Motor neuron (in vitro differentiated cells): ENCODE measurements around the gene SEMA7A. TPM values are rescaled to one million over a fixed set of nuclear protein-coding genes. Genes with fewer than 3 reads are reported as not detected.

Source experiments
- ATAC-seq, 8 experiments: fragments of 200-7000 bp; cut with Tn5 transposase; replicated peaks in 6 of 8; 2 replicates each; pipeline ENCODE4 v1.8.0; 2021; ENCODE audit warnings: mild to moderate bottlenecking in 8 of 8, moderate library complexity in 8 of 8
- H3K27ac ChIP-seq, 2 donors: fragments of 250-450 bp; sonication (Bioruptor Pico); 2 replicates each; pipeline ENCODE4 v1.9.0; 2021; ENCODE audit warnings: antibody characterized with exemption in 2 of 2, mild to moderate bottlenecking in 2 of 2, moderate library complexity in 1 of 2
- H3K4me1 ChIP-seq, 2 donors: fragments of 250-450 bp; sonication (Bioruptor Pico); replicated peaks in 1 of 2; 2 replicates each; pipeline ENCODE4 v1.6.1; 2021; ENCODE audit warnings: antibody characterized with exemption in 2 of 2, mild to moderate bottlenecking in 2 of 2, moderate library complexity in 1 of 2
- H3K4me3 ChIP-seq, 5 donors: fragments of 250-450 bp; sonication (Bioruptor Pico); 2 replicates each; pipeline ENCODE4 v1.9.0; 2021; ENCODE audit warnings: antibody characterized with exemption in 5 of 5, mild to moderate bottlenecking in 5 of 5, moderate library complexity in 4 of 5
- WGBS, 10 experiments: fragments of 450-650 bp; shearing (Covaris generic); methylation state at CpG; one replicate each; pipeline ENCODE4 v1.0.0; 2022; 5-methylcytosine and 5-hydroxymethylcytosine counted together
- in situ Hi-C, 9 experiments: fragments of 400-800 bp; cut with MboI; loops; one replicate each; pipeline ENCODE4 v1.15.0; 2021; ENCODE audit warnings: low sequenced_read_pairs in 9 of 9, low pct_unique_long_range_greater_than_20kb in 2 of 9; ENCODE audit not compliant: unreplicated experiment in 9 of 9
- total RNA-seq, 8 experiments: library from RNA; unstranded; fragments of 300-600 nt; gene quantifications; 2 replicates each; pipeline versions ENCODE4 v1.2.3 to v1.2.4, GENCODE V29; 2022

The SEMA7A gene
- total RNA-seq, 8 experiments from 2014 or later: 0.45 to 16.5 (median 9.6) TPM

DNA sequence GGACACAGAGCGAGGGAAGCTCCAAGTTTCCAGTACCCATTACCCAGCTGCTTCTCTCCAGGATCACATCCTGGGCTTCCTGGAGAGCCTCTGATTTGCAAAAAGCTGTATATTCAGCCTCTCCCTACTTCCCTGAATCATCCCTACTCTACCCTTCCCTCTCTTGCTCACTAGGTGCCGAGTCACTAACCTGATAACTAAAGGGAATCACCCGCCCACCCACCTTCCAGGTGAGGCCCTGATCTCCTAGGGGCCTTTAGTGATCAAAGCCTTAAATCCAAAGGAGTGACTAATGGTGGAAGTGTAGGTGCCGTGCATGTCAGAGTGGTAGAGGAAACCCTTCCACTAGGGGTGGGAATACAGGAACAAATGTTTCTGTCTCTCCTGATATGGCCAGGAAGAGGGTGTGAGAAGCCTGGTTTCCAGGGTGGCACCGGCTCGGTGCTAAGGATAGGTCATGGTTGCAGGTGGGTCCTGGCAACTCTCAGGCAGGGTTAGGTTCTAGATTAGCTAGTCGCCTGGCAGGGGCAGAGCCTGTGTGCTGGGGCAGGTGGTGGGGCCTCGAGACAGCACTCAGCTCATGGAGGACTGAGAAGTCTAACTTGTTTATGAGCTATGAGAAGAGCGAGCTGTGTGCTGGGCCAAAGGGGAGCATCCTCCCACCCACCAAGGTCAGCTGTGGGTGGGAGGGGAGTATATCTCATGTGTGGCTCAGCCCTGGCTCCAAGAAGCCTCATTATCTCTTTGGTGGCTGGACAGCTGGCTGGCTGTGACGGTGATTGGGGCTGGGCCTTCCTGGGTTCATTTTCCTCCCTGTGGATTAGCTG is 10.1 kb downstream of the SEMA7A start:
- 36 to 100% (median 83%) methylated on average over 1 to 6 of the region's 10 CpGs; no CpG with 5 or more reads in 4 of the 10 experiments for WGBS, 10 experiments
- H3K4me1 ChIP-seq: peaks cover 31 to 35% of the 10 kb centered on the region in 2 donors
- H3K4me3 ChIP-seq: no peak overlapping the region
- peak in 3 of 8 experiments; percentile 53 to 81 (median 67) for ATAC-seq
- no peak overlapping the region for H3K27ac ChIP-seq
- in situ Hi-C loops: no loop called here

- Histone ChIP-seq H3K27ac (peak overlapping the region; percentile 40 to 75), H3K4me3 (no peak overlapping the region), H3K4me1 (peaks cover 39 to 43% of the 10 kb centered on the region in 2 donors)
- ATAC-seq: peak in 4 of 8 experiments; percentile 8 to 69 (median 65)
- in situ Hi-C loops: no loop called here
- WGBS, 10 experiments: 60 to 84% (median 81%) methylated on average over 1 to 5 of the region's 14 CpGs; no CpG with 5 or more reads in 6 of the 10 experiments
Observed at GRCh38 chr15:74422652-74423430, 10.9 kb downstream of the SEMA7A start.

GRCh38 chr15:74422265-74422651 is 11.5 kb downstream of the SEMA7A start:
- ATAC-seq: peak in 5 of 8 experiments; percentile 77 to 94 (median 81)
- in situ Hi-C loops: no loop called here
- H3K27ac ChIP-seq: peak overlapping the region; percentile 40 to 75
- H3K4me3 ChIP-seq: no peak overlapping the region
- H3K4me1 ChIP-seq: peaks cover 45 to 48% of the 10 kb centered on the region in 2 donors
- 50 to 83% (median 80%) methylated on average over 1 to 2 of the region's 9 CpGs; no CpG with 5 or more reads in 7 of the 10 experiments for WGBS, 10 experiments

DNA sequence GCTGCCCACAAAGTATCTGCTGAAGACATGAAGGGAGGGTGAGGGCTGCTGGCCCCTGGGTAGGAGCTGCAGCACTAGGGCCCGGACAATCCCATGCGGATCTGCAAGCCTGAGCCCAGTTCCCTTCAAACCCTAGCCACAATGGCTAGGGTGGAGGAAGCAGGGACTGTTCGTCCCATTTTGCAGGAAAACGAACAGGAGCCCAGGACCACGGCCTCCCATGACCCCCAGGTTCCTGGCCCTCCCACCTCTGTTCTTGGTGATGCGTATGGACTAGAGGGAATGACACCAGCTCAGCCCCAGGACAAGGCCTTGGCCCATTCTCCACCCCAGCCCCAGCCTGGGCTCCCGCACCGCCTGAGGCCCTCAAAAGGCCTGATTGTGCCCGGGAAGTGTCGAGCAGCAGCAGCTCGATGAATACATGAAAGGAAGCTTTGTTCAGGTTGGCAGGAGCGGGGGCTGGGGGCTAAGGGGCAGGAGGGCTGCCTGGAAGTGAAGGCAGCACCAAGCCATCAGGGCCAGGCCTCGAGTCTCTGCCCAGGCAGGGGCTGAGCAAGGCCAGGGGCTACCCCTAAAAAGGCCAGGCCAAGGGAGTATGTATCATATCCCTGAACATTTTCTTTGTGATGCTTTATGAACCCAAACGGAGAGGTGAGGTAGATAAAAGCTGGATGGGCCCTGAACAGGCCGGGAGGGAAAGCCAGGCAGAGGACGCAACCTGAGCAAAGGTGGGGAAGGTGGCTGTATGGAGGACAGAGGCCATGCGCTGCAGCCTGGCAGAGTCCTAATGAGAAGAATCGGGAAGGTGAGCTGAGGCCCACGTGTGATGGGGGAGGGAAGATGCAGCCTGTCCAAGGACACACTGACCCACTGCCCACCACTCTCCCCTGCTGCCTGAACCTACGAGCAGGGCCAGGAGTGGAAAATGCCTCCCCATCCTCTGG is 12.2 kb downstream of the SEMA7A start:
- peaks cover 52 to 54% of the 10 kb centered on the region in 2 donors for H3K4me1 ChIP-seq
- 71 to 100% (median 80%) methylated on average over 1 to 4 of the region's 20 CpGs; no CpG with 5 or more reads in 7 of the 10 experiments for WGBS, 10 experiments
- H3K4me3 ChIP-seq: no peak overlapping the region
- peak overlapping the region; percentile 40 to 75 for H3K27ac ChIP-seq
- ATAC-seq: peak in 2 of 8 experiments; percentile 20 to 23
- in situ Hi-C loops: no loop called here

DNA sequence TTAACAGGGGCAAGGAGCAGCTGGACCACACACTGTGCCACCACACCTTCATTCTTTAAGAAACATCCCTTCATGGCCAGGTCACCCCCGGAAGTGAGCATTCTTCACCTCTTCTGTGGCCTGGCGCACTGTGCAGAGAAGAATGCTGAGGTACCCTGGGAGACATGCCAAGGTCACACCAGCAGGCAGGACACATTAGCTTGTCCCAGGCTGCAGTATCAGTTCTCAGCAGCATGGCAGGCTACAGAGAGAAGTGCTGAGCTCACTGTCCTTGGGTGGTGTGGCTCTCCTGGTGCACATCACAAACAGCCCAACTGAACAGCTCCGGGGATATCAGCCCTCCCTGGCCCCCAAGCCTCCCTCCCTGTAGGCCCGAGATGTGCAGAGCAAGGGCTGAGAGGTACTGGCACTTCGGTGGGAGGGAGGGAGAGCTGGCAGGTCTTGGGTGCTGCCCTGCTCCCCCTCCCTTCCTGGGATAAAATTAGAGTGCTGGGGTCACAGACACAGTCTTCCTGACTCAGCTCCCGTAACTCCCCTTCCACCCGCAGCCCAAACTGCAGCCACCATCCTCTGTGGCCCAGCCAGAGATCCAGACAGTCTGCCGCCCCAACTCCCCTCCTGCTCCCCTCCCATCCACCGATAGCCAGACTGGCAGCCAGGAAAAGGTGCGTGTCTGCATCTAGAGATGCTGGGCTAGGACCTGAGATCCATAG is 13.4 kb downstream of the SEMA7A start:
- in situ Hi-C loops: no loop called here
- WGBS, 10 experiments: 80 to 92% (median 88%) methylated on average over 1 to 3 of the region's 10 CpGs; no CpG with 5 or more reads in 7 of the 10 experiments
- H3K27ac ChIP-seq: no peak overlapping the region
- H3K4me1 ChIP-seq: peaks cover 54 to 56% of the 10 kb centered on the region in 2 donors
- no peak overlapping the region for H3K4me3 ChIP-seq
- no peak for ATAC-seq

DNA sequence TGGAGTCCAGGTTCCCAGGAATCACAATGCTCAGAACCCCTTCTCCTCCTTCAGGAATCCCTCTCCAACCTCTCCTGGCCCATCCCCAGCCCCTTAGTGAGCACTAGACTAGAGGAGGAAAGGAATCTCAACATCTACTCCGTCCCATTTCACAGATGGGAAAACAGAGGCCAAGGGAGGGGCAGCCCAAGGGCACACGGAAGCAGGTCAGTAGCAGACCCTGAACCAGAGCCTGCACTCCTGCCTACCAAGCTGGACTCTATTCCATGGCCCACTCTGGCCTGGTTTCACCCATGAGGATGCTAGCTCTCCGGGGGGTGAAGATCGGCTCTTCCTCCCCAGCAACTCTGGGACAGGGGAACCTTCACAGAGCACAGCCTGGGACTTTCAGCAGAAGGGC is 14.3 kb downstream of the SEMA7A start:
- H3K27ac ChIP-seq: no peak overlapping the region
- no peak overlapping the region for H3K4me3 ChIP-seq
- ATAC-seq: no peak
- peaks cover 54 to 56% of the 10 kb centered on the region in 2 donors for H3K4me1 ChIP-seq
- in situ Hi-C loops: no loop called here
- 60 to 100% (median 88%) methylated on average over 1 to 4 of the region's 4 CpGs; no CpG with 5 or more reads in 6 of the 10 experiments for WGBS, 10 experiments

- ATAC-seq: no peak
- 100% methylated on average over 2 of the region's 16 CpGs; no CpG with 5 or more reads in 9 of the 10 experiments for WGBS, 10 experiments
- H3K4me3 ChIP-seq: no peak overlapping the region
- peak overlapping the region in 1 of 2 donors; percentile 18 for H3K27ac ChIP-seq
- H3K4me1 ChIP-seq: peaks cover 54 to 56% of the 10 kb centered on the region in 2 donors
- in situ Hi-C loops: no loop called here
Observed at GRCh38 chr15:74418575-74419338, 15.0 kb downstream of the SEMA7A start.

DNA sequence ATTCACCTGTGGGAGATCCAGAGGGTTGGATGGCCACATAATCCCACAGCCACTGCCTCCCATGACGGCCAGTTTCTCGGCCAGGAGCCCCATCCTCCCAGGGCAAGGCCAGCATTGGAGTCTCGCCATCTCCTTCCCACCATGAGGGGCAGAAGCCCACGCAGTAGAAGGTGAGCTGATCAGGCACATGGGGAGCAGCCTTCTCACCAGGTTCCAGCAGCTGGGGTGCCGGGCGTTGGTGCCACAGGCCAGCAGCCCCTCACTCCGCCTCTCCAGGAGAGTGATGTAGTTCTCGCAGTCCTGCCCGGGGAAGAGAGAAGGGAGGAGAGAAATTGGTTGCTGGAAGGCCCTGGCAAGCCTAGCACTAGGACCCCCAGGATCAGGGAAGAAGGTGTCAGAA is 16.1 kb downstream of the SEMA7A start:
- WGBS, 10 experiments: 85 to 90% (median 87%) methylated on average over 2 to 5 of the region's 9 CpGs; no CpG with 5 or more reads in 7 of the 10 experiments
- in situ Hi-C loops: no loop called here
- no peak for ATAC-seq
- peaks cover 49 to 52% of the 10 kb centered on the region in 2 donors for H3K4me1 ChIP-seq
- peak overlapping the region in 1 of 2 donors; percentile 18 for H3K27ac ChIP-seq
- H3K4me3 ChIP-seq: no peak overlapping the region

- H3K4me3 ChIP-seq: no peak overlapping the region
- 0 to 87% (median 80%) methylated on average over 2 to 3 of the region's 13 CpGs; no CpG with 5 or more reads in 5 of the 10 experiments for WGBS, 10 experiments
- ATAC-seq: peak in 7 of 8 experiments; percentile 44 to 95 (median 79)
- peaks cover 45 to 47% of the 10 kb centered on the region in 2 donors for H3K4me1 ChIP-seq
- peak overlapping the region in 1 of 2 donors; percentile 65 for H3K27ac ChIP-seq
- in situ Hi-C loops: no loop called here
Observed at GRCh38 chr15:74417225-74417624, 16.5 kb downstream of the SEMA7A start.

GRCh38 chr15:74415966-74416916 is 17.5 kb downstream of the SEMA7A start:
- no peak for ATAC-seq
- Histone ChIP-seq H3K27ac (peak overlapping the region in 1 of 2 donors; percentile 65), H3K4me3 (no peak overlapping the region), H3K4me1 (peaks cover 35 to 37% of the 10 kb centered on the region in 2 donors)
- 28 to 100% (median 88%) methylated on average over 1 to 11 of the region's 19 CpGs; no CpG with 5 or more reads in 4 of the 10 experiments for WGBS, 10 experiments
- in situ Hi-C loops: no loop called here
